Measurements from ENCODE around the gene EWSR1. TPM values are rescaled to one million over a fixed set of nuclear protein-coding genes. Genes with fewer than 3 reads are reported as not detected.

The EWSR1 gene
- polyA plus RNA-seq, 1 donor from 2014 or later = 277 TPM

- no peaks in the 10 kb centered on the region for H3K9me3 ChIP-seq (ENCODE audit: low read length)
- H3K4me3 ChIP-seq (ENCODE audit: low read length) = no peak overlapping the region
- H3K9me2 ChIP-seq (ENCODE audit: insufficient read depth, low read length) = no peaks in the 10 kb centered on the region
- peaks cover 14% of the 10 kb centered on the region for H3K36me3 ChIP-seq (ENCODE audit: insufficient read depth, low read length)
- H2AFZ ChIP-seq (ENCODE audit: low read depth, low read length) = no peak overlapping the region
- no peaks in the 10 kb centered on the region for H3F3A ChIP-seq (ENCODE audit: insufficient read depth, low read length, poor library complexity, severe bottlenecking)
- no peak overlapping the region for H3K9ac ChIP-seq (ENCODE audit: low read length)
- no peak overlapping the region for H3K27ac ChIP-seq (ENCODE audit: low read length)
- TF ChIP-seq SMC3 (conservative IDR thresholded peaks at IDR 0.05; ENCODE audit: poor library complexity) (no peak), MXI1 (conservative IDR thresholded peaks at IDR 0.05; ENCODE audit: poor library complexity, severe bottlenecking) (no peak), POLR2AphosphoS5 (IDR thresholded peaks at IDR 0.05) (no peak), RAD21 (conservative IDR thresholded peaks at IDR 0.05) (no peak), EZH2 (IDR thresholded peaks at IDR 0.05; ENCODE audit: borderline replicate concordance, insufficient read depth, low read length, poor library complexity, severe bottlenecking) (no peak), TAF1 (IDR thresholded peaks at IDR 0.05; ENCODE audit: low read depth) (no peak)
- TF ChIP-seq, protein P1, sequence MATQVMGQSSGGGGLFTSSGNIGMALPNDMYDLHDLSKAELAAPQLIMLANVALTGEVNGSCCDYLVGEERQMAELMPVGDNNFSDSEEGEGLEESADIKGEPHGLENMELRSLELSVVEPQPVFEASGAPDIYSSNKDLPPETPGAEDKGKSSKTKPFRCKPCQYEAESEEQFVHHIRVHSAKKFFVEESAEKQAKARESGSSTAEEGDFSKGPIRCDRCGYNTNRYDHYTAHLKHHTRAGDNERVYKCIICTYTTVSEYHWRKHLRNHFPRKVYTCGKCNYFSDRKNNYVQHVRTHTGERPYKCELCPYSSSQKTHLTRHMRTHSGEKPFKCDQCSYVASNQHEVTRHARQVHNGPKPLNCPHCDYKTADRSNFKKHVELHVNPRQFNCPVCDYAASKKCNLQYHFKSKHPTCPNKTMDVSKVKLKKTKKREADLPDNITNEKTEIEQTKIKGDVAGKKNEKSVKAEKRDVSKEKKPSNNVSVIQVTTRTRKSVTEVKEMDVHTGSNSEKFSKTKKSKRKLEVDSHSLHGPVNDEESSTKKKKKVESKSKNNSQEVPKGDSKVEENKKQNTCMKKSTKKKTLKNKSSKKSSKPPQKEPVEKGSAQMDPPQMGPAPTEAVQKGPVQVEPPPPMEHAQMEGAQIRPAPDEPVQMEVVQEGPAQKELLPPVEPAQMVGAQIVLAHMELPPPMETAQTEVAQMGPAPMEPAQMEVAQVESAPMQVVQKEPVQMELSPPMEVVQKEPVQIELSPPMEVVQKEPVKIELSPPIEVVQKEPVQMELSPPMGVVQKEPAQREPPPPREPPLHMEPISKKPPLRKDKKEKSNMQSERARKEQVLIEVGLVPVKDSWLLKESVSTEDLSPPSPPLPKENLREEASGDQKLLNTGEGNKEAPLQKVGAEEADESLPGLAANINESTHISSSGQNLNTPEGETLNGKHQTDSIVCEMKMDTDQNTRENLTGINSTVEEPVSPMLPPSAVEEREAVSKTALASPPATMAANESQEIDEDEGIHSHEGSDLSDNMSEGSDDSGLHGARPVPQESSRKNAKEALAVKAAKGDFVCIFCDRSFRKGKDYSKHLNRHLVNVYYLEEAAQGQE (IDR thresholded peaks at IDR 0.05; ENCODE audit: borderline replicate concordance) = no peak
- TF ChIP-seq, protein P2, sequence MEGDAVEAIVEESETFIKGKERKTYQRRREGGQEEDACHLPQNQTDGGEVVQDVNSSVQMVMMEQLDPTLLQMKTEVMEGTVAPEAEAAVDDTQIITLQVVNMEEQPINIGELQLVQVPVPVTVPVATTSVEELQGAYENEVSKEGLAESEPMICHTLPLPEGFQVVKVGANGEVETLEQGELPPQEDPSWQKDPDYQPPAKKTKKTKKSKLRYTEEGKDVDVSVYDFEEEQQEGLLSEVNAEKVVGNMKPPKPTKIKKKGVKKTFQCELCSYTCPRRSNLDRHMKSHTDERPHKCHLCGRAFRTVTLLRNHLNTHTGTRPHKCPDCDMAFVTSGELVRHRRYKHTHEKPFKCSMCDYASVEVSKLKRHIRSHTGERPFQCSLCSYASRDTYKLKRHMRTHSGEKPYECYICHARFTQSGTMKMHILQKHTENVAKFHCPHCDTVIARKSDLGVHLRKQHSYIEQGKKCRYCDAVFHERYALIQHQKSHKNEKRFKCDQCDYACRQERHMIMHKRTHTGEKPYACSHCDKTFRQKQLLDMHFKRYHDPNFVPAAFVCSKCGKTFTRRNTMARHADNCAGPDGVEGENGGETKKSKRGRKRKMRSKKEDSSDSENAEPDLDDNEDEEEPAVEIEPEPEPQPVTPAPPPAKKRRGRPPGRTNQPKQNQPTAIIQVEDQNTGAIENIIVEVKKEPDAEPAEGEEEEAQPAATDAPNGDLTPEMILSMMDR (IDR thresholded peaks at IDR 0.05; ENCODE audit: poor library complexity, severe bottlenecking) = no peak
- H4K20me1 ChIP-seq (ENCODE audit: insufficient read depth) = peaks cover 5% of the 10 kb centered on the region
- peaks cover 14% of the 10 kb centered on the region for H3K79me2 ChIP-seq (replicated peaks; ENCODE audit: insufficient read depth, low read length)
- no peaks in the 10 kb centered on the region for H3K27me3 ChIP-seq (ENCODE audit: insufficient read depth, low read depth, low read length)
- H3K4me2 ChIP-seq (ENCODE audit: low read length) = no peak overlapping the region
Measured at GRCh38 chr22:29290061-29290460, 22.0 kb downstream of the EWSR1 start.

DNA sequence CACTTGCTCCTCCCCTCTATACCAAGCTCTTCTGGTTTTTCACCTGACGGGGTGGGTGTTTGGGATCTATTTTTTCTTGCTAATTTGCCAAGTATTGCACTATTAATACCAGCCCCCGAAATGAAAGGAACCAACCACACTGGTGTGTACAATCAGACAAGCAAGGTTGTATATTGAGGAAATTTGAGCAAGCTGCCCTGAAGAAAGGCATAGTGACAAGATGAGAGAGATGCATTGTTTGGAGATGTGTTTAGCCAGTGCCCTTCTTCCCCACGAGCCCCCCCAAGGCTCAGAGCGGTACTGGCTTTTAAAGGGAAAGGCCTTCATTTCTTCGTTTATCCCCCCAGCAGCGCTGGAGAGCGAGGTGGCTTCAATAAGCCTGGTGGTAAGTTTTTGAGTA lies 23.1 kb downstream of the EWSR1 start:
- Histone ChIP-seq H3K27ac (ENCODE audit: low read length) (no peak overlapping the region), H3K27me3 (ENCODE audit: insufficient read depth, low read depth, low read length) (no peaks in the 10 kb centered on the region), H4K20me1 (ENCODE audit: insufficient read depth) (peaks cover 5% of the 10 kb centered on the region), H3K9me3 (ENCODE audit: low read length) (no peaks in the 10 kb centered on the region), H3K79me2 (replicated peaks; ENCODE audit: insufficient read depth, low read length) (peaks cover 14% of the 10 kb centered on the region), H3K36me3 (ENCODE audit: insufficient read depth, low read length) (peaks cover 23% of the 10 kb centered on the region), H3K9ac (ENCODE audit: low read length) (no peak overlapping the region), H3K9me2 (ENCODE audit: insufficient read depth, low read length) (no peaks in the 10 kb centered on the region), H3F3A (ENCODE audit: insufficient read depth, low read length, poor library complexity, severe bottlenecking) (no peaks in the 10 kb centered on the region), H3K4me2 (ENCODE audit: low read length) (no peak overlapping the region), H2AFZ (ENCODE audit: low read depth, low read length) (no peak overlapping the region), H3K4me3 (ENCODE audit: low read length) (no peak overlapping the region)
- TF ChIP-seq, protein P1 (IDR thresholded peaks at IDR 0.05; ENCODE audit: borderline replicate concordance) = no peak
- TF ChIP-seq EZH2 (IDR thresholded peaks at IDR 0.05; ENCODE audit: borderline replicate concordance, insufficient read depth, low read length, poor library complexity, severe bottlenecking) = no peak
- TF ChIP-seq, protein P2 (IDR thresholded peaks at IDR 0.05; ENCODE audit: poor library complexity, severe bottlenecking) = no peak
- no peak for TF ChIP-seq SMC3 (conservative IDR thresholded peaks at IDR 0.05; ENCODE audit: poor library complexity)
- TF ChIP-seq POLR2AphosphoS5 (IDR thresholded peaks at IDR 0.05) = no peak
- no peak for TF ChIP-seq MXI1 (conservative IDR thresholded peaks at IDR 0.05; ENCODE audit: poor library complexity, severe bottlenecking)
- no peak for TF ChIP-seq TAF1 (IDR thresholded peaks at IDR 0.05; ENCODE audit: low read depth)
- TF ChIP-seq RAD21 (conservative IDR thresholded peaks at IDR 0.05) = no peak
- TF ChIP-seq EP300 (conservative IDR thresholded peaks at IDR 0.05; ENCODE audit: poor library complexity, severe bottlenecking) = no peak

Data from neural cell (in vitro differentiated cells).